GM18517 (cell line): ENCODE measurements around the gene CFAP54.

Experiments used
- ATAC-seq: cut with Tn5 transposase; IDR thresholded peaks from one replicate; pipeline ENCODE4 v1.9.1; 2021; ENCODE audit warnings: mild to moderate bottlenecking, moderate library complexity; ENCODE audit not compliant: unreplicated experiment

Gene CFAP54

GRCh38 chr12:96729886-96730285 is 240.5 kb downstream of the CFAP54 start:
- ATAC-seq: no peak

- ATAC-seq: no peak
These were observed 254.2 kb downstream of the CFAP54 start for GRCh38 chr12:96743606-96744005.

GRCh38 chr12:96749999-96750398 is 260.6 kb downstream of the CFAP54 start:
- ATAC-seq: no peak

GRCh38 chr12:96751626-96752025 is 262.2 kb downstream of the CFAP54 start:
- no peak for ATAC-seq

GRCh38 chr12:96752211-96752610 is 262.8 kb downstream of the CFAP54 start:
- ATAC-seq: no peak

GRCh38 chr12:96766232-96766631 is 276.9 kb downstream of the CFAP54 start:
- ATAC-seq: no peak

- no peak for ATAC-seq
These were observed 280.0 kb downstream of the CFAP54 start for GRCh38 chr12:96769400-96769799.

- no peak for ATAC-seq
These were observed 281.1 kb downstream of the CFAP54 start for GRCh38 chr12:96770219-96771102.

GRCh38 chr12:96773031-96773430 is 283.7 kb downstream of the CFAP54 start:
- ATAC-seq: no peak

- ATAC-seq: no peak
These were observed 285.3 kb downstream of the CFAP54 start for GRCh38 chr12:96774496-96775256.

- no peak for ATAC-seq
These were observed 287.5 kb downstream of the CFAP54 start for GRCh38 chr12:96776908-96777307.

GRCh38 chr12:96780330-96780729 is 291.0 kb downstream of the CFAP54 start:
- no peak for ATAC-seq

GRCh38 chr12:96786791-96787190 is 297.4 kb downstream of the CFAP54 start:
- ATAC-seq: no peak

- ATAC-seq: no peak
These were observed 314.6 kb downstream of the CFAP54 start for GRCh38 chr12:96803969-96804368.

- ATAC-seq: no peak
These were observed 316.9 kb downstream of the CFAP54 start for GRCh38 chr12:96806272-96806671.

- no peak for ATAC-seq
These were observed 318.4 kb downstream of the CFAP54 start for GRCh38 chr12:96807741-96808140.

- ATAC-seq: no peak
These were observed 319.2 kb downstream of the CFAP54 start for GRCh38 chr12:96808587-96808986.

GRCh38 chr12:96809522-96809921 is 320.1 kb downstream of the CFAP54 start:
- ATAC-seq: no peak

GRCh38 chr12:96810057-96810456 is 320.7 kb downstream of the CFAP54 start:
- ATAC-seq: no peak

GRCh38 chr12:96810477-96810876 is 321.1 kb downstream of the CFAP54 start:
- no peak for ATAC-seq

- no peak for ATAC-seq
These were observed 321.7 kb downstream of the CFAP54 start for GRCh38 chr12:96811083-96811482.

GRCh38 chr12:96812153-96812552 is 322.8 kb downstream of the CFAP54 start:
- ATAC-seq: no peak
